Gastroesophageal sphincter (tissue), 4 donors: ENCODE results near the gene SRSF8. TPM values are rescaled to one million over a fixed set of nuclear protein-coding genes. Genes with fewer than 3 reads are reported as not detected.
"Not testable (repeated sequence)": the region's sequence is repeated elsewhere in the genome, so short reads cannot be mapped to it uniquely, and the experiment has no call there.

ENCODE experiments used
- ATAC-seq: fragments of 150-250 bp; one replicate; pipeline ENCODE4 v1.9.1; 2016; ENCODE audit warnings: mild to moderate bottlenecking, moderate library complexity
- H3K27ac ChIP-seq, 4 donors: fragments of 200-600 bp; sonication (generic) in 3 of 4; 1 replicate in 3 of 4; 2 replicates in 1 of 4; pipeline ENCODE4 v1.5.1; 2016 to 2019
- H3K27me3 ChIP-seq: fragments of 200-600 bp; sonication (generic); one replicate; pipeline ENCODE4 v1.5.1; 2019
- H3K36me3 ChIP-seq, 2 donors: fragments of 200-600 bp; sonication (generic); one replicate each; pipeline ENCODE4 v1.5.1; 2019; ENCODE audit warnings: control low read depth in 1 of 2
- H3K4me1 ChIP-seq, 3 donors: fragments of 200-600 bp; sonication (generic); 1 replicate in 2 of 3; 2 replicates in 1 of 3; pipeline ENCODE4 v1.5.1; 2016 to 2019; ENCODE audit warnings: control low read depth in 2 of 3
- H3K4me3 ChIP-seq, 2 donors: fragments of 200-600 bp; sonication (generic); one replicate each; pipeline ENCODE4 v1.5.1; 2019; ENCODE audit warnings: mild to moderate bottlenecking in 1 of 2, moderate library complexity in 1 of 2
- H3K9me3 ChIP-seq, 3 donors: fragments of 200-600 bp; sonication (generic); one replicate each; pipeline ENCODE4 v1.5.1; 2017 to 2019; ENCODE audit warnings: control low read depth in 2 of 3
- CTCF ChIP-seq, 4 experiments: fragments of 200-600 bp in 2 of 4; fragments of 450-650 bp in 2 of 4; sonication (generic) in 1 of 4; IDR thresholded peaks; one replicate each; pipeline ENCODE4 v1.5.1; 2017 to 2019; ENCODE audit warnings: antibody characterized with exemption in 4 of 4, mild to moderate bottlenecking in 2 of 4, moderate library complexity in 2 of 4
- EP300 ChIP-seq: sonication (generic); formaldehyde crosslinking; IDR thresholded peaks from one replicate; pipeline ENCODE4 v1.6.1; 2017; ENCODE audit warnings: antibody characterized with exemption, mild to moderate bottlenecking
- POLR2A ChIP-seq, 2 donors: fragments of 450-650 bp; IDR thresholded peaks; one replicate each; pipeline ENCODE4 v1.6.1; 2017; ENCODE audit warnings: antibody characterized with exemption in 2 of 2, mild to moderate bottlenecking in 2 of 2, moderate library complexity in 1 of 2
- POLR2AphosphoS5 ChIP-seq: sonication (generic); formaldehyde crosslinking; IDR thresholded peaks from one replicate; pipeline ENCODE4 v1.6.1; 2017; ENCODE audit warnings: antibody characterized with exemption
- WGBS, 2 donors: methylation state at CpG; one replicate each; pipeline ENCODE4 v1.1.5; 2018; ENCODE audit warnings: low coverage in 1 of 2; 5-methylcytosine and 5-hydroxymethylcytosine counted together
- total RNA-seq, 4 donors: library from RNA; depleted of rRNA; stranded (reverse); fragments of >200 nt; gene quantifications; one replicate each; pipeline ENCODE4 v1.1.0, GENCODE V29; 2016

SRSF8 gene
- total RNA-seq: 10 to 100 TPM; 28.6 to 34.9 (median 33.0) TPM

GRCh38 chr11:95066716-95067038, at the start of gene SRSF8:
SRSF8 (plus strand) TSS chr11:95066919; CDS start chr11:95067227, 308 bp downstream.
- H3K4me3 ChIP-seq: peak within 1 kb of the TSS; percentile 74
- ATAC-seq: no peak
- H3K9me3 ChIP-seq: no peaks in the 10 kb centered on the region
- no peak for TF ChIP-seq POLR2AphosphoS5
- TF ChIP-seq POLR2A (IDR thresholded peaks at IDR 0.05): no peak
- no peak for TF ChIP-seq CTCF (IDR thresholded peaks at IDR 0.05)
- TF ChIP-seq EP300: no peak
- WGBS, 2 donors: 0% methylated on average over 2 to 4 of the region's 4 CpGs
- no peaks in the 10 kb centered on the region for H3K27me3 ChIP-seq
- H3K27ac ChIP-seq: peak within 1 kb of the TSS; percentile 94 to 98 (median 96)
- H3K36me3 ChIP-seq: no peaks in the 10 kb centered on the region
- H3K4me1 ChIP-seq: peaks cover 0 to 31% (median 3%) of the 10 kb centered on the region in 3 donors

- 57 to 73% methylated on average over 1 to 5 of the region's 5 CpGs for WGBS, 2 donors
Measured at GRCh38 chr11:95021468-95021867, 45.3 kb upstream of the SRSF8 start.

GRCh38 chr11:95024958-95025357, 41.8 kb upstream of the SRSF8 start, which contains the start of gene KDM4E:
KDM4E (plus strand) TSS chr11:95025258; CDS start chr11:95025558, 300 bp downstream.
- no peak for TF ChIP-seq POLR2A (IDR thresholded peaks at IDR 0.05)
- no peak for TF ChIP-seq CTCF (IDR thresholded peaks at IDR 0.05)
- no peak for TF ChIP-seq EP300
- TF ChIP-seq POLR2AphosphoS5: no peak
- Histone ChIP-seq H3K36me3 (no peaks in the 10 kb centered on the region), H3K27me3 (no peaks in the 10 kb centered on the region), H3K27ac (no peak within 1 kb of the TSS), H3K4me1 (no peaks in the 10 kb centered on the region), H3K9me3 (no peaks in the 10 kb centered on the region), H3K4me3 (no peak within 1 kb of the TSS)
- 71 to 92% methylated on average over 1 of the region's 1 CpG for WGBS, 2 donors
- ATAC-seq: no peak

More at GRCh38 chr11:95021468-95021867, 45.3 kb upstream of the SRSF8 start:
- not testable (repeated sequence) for H3K27ac ChIP-seq, H3K4me1 ChIP-seq, H3K9me3 ChIP-seq, H3K27me3 ChIP-seq, ATAC-seq, H3K36me3 ChIP-seq, H3K4me3 ChIP-seq

GRCh38 chr11:95025594-95025993, 41.1 kb upstream of the SRSF8 start:
- WGBS, 2 donors: 90% methylated on average over 3 to 4 of the region's 9 CpGs
- H3K9me3 ChIP-seq, H3K27me3 ChIP-seq, H3K36me3 ChIP-seq, H3K27ac ChIP-seq, H3K4me3 ChIP-seq, ATAC-seq, H3K4me1 ChIP-seq: not testable (repeated sequence)

- H3K27ac ChIP-seq: no peak overlapping the region
- no peak for ATAC-seq
- H3K4me3 ChIP-seq: no peak overlapping the region
- 79 to 81% methylated on average over 3 of the region's 3 CpGs for WGBS, 2 donors
- H3K4me1 ChIP-seq: no peaks in the 10 kb centered on the region
- no peaks in the 10 kb centered on the region for H3K27me3 ChIP-seq
- TF ChIP-seq POLR2AphosphoS5 (no peak), EP300 (no peak), POLR2A (IDR thresholded peaks at IDR 0.05) (no peak)
- H3K36me3 ChIP-seq: no peaks in the 10 kb centered on the region
- no peaks in the 10 kb centered on the region for H3K9me3 ChIP-seq
Measured at GRCh38 chr11:95028357-95028756, 38.4 kb upstream of the SRSF8 start.

- TF ChIP-seq POLR2AphosphoS5 (no peak), CTCF (IDR thresholded peaks at IDR 0.05) (no peak), POLR2A (IDR thresholded peaks at IDR 0.05) (no peak)
- Histone ChIP-seq H3K4me3 (no peak overlapping the region), H3K27ac (no peak overlapping the region), H3K36me3 (no peaks in the 10 kb centered on the region), H3K4me1 (no peaks in the 10 kb centered on the region), H3K9me3 (no peaks in the 10 kb centered on the region), H3K27me3 (peaks cover 18% of the 10 kb centered on the region)
- 80 to 82% methylated on average over 1 of the region's 1 CpG for WGBS, 2 donors
- ATAC-seq: no peak
Measured at GRCh38 chr11:95033051-95033450, 33.7 kb upstream of the SRSF8 start.
